ENCODE measurements around the gene KRT81.
"Not testable (repeated sequence)": the region's sequence is repeated elsewhere in the genome, so short reads cannot be mapped to it uniquely, and the experiment has no call there.

The KRT81 gene

DNA sequence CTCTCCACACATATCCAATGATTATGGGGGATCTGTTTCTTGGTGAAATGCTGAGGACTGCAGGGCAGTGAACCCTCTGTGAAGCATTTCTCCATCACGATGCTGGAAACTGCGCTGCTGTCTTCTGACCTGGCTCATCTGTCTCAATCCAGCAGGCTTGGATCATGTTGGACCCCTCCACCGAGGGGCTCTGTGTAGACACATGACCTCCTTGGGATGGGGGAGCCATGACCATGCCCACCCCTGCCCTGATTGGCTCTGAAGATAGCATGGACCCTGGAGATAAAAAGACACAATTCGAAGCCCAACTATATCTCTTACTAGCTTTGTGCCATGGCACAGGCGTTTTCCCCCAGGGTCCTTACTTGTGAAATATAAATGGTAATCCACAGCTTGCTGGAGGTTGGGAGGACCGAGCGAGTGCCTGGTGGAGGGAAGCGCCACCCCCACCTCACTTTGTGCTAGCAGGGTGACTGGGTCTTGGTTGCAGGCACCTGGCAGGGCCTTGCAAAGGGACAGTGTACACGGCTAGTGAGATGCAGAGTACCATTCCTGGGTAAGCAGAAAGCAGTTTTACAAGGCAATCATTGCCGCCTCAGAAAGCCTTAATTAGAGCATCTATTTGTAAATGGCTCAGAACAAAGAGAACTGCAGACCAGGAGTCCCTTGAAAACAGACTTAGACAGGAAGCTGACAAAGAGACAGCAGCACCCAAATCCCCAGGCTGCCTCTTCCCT, 32.2 kb upstream of the KRT81 start:
- Mint-ChIP-seq H3K27ac (no peak overlapping the region), H3K9me3 (no peaks in the 10 kb centered on the region), H3K27me3 (peaks cover 22% of the 10 kb centered on the region), H3K36me3 (no peaks in the 10 kb centered on the region), H3K4me1 (peaks cover 6% of the 10 kb centered on the region), H3K4me3 (no peak overlapping the region)
- no peak for ATAC-seq (ENCODE audit: low read depth)
- no peak for DNase-seq (ENCODE audit: low spot score in 2 of 2)

DNA sequence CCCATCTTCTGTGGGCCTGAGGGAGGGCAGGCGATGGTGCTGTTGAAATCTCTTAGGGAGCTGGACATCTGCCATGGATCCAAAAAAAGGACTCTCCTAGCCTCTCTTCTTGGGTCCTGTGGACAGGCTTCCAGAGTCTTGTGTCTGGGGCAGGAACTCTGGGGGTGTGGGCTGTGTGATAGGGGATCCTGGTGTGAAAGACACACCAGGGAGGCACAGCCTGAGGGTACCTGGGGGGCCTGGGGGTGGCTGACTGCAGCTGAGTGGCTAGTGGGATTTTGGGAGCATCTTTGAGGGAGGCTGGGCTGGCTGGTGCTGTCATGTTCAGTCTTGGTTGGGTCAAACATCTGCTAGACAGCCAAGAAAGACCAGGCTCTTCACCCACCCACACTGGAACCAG, 31.7 kb upstream of the KRT81 start:
- no peak overlapping the region for H3K4me3 Mint-ChIP-seq
- H3K36me3 Mint-ChIP-seq: no peaks in the 10 kb centered on the region
- peaks cover 23% of the 10 kb centered on the region for H3K27me3 Mint-ChIP-seq
- ATAC-seq (ENCODE audit: low read depth) (no peak), DNase-seq (ENCODE audit: low spot score in 2 of 2) (no peak)
- H3K4me1 Mint-ChIP-seq: peaks cover 6% of the 10 kb centered on the region
- H3K9me3 Mint-ChIP-seq: no peaks in the 10 kb centered on the region
- H3K27ac Mint-ChIP-seq: no peak overlapping the region

DNA sequence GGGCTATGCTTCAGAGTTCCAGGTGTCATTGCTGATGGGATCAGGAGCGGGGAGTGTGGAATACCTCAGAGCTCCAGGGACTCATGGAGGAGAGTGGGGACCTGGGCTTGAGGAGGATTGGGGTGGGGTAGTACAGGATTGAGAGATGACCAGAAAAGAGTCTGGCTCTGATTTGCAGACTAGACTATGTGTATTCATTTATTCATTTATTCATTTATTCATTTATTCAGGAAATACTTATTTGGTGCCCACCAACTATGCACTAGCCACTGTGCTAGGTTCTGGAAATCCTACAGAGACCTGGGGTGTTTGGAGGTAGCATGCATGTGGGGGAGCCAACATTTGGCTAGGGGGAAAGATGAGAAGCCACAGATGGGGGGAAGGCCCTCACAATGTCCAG, 30.7 kb upstream of the KRT81 start:
- Mint-ChIP-seq H3K4me3 (no peak overlapping the region), H3K4me1 (no peaks in the 10 kb centered on the region), H3K36me3 (no peaks in the 10 kb centered on the region), H3K27ac (no peak overlapping the region), H3K27me3 (peaks cover 23% of the 10 kb centered on the region), H3K9me3 (no peaks in the 10 kb centered on the region)
- DNase-seq (ENCODE audit: low spot score in 2 of 2) (no peak), ATAC-seq (ENCODE audit: low read depth) (no peak)

DNA sequence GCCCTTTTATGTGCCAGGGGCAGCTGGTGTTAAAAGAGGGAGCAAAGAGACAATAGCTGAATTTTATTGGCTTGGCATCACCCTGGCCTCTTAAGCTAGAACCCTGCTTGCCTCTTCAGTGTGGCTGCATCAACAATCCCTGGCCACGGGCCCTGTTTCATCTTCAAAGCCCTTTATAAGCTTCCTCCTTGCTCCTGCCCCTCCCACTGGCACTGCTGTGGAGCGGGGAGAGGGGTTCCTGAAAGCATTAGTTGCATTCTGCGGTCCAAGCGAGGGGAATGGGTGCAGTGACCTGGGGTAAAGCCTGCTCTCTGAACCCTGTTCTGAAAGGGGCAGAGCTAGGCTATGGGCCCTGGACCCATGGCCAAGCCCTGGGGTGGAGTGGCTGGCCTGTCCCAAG, 30.1 kb upstream of the KRT81 start:
- Mint-ChIP-seq H3K4me1 (no peaks in the 10 kb centered on the region), H3K36me3 (no peaks in the 10 kb centered on the region), H3K27ac (no peak overlapping the region), H3K9me3 (no peaks in the 10 kb centered on the region), H3K4me3 (no peak overlapping the region), H3K27me3 (peaks cover 23% of the 10 kb centered on the region)
- ATAC-seq (ENCODE audit: low read depth) (no peak), DNase-seq (ENCODE audit: low spot score in 2 of 2) (no peak)

DNA sequence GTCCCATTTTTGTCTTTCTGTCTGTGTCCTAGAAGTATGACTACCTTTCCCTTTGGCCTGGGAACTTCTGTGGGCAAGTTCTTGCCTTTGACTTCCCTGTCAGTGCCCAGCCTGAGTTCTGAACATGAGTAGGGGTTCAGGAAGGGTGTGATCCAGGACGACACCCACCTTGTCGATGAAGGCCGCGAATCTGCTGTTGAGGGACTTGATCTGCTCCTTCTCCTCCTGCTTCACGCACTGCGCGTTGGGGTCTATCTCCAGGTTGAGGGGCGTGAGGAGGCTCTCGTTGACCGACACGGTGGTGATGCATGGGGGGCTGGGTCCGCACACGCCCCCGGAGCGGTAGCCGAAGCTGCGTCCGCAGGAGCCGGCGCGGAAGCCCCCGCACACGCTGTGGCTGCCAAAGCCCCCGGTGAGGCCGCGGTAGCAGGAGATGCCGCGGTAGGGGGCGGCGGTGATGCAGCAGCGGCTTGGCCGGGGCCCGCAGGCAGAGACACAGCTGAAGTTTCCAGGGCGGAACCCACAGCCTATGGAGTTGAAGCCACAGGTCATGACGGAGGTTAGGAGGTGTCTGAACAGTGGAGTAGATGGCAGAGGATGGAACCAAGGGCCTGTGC, 29.6 kb upstream of the KRT81 start, which contains the start of gene KRT83:
Gene KRT83 (minus strand): TSS at position 615 of the 617 bp plus-strand sequence. CDS start 63 bp downstream, at position 552.
- DNase-seq (ENCODE audit: low spot score in 2 of 2) (no peak), ATAC-seq (ENCODE audit: low read depth) (no peak)
- no peak within 1 kb of the TSS for H3K4me3 Mint-ChIP-seq
- H3K4me1 Mint-ChIP-seq: no peaks in the 10 kb centered on the region
- H3K9me3 Mint-ChIP-seq: no peaks in the 10 kb centered on the region
- H3K36me3 Mint-ChIP-seq: no peaks in the 10 kb centered on the region
- H3K27ac Mint-ChIP-seq: no peak within 1 kb of the TSS
- peaks cover 25% of the 10 kb centered on the region for H3K27me3 Mint-ChIP-seq

DNA sequence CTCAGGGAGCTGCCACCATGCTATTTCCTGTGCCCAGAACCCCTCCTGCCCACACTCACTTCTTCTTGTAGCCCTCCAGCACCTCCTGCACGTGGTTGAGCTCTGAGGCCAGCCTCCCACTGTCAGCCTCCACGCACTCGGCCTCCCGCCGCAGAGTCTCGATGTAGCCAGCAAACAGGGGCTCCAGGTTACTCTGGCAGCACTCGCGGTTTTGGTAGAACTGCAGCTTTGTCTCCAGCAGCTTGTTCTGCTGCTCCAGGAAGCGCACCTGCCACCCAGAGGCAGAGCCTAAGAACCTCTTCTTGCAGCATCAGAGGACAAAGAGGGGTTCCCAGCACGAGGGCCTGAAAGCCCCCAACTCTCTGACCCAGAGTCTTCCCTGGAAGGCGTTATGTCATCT, 27.8 kb upstream of the KRT81 start:
- DNase-seq (ENCODE audit: low spot score in 2 of 2) (no peak), ATAC-seq (ENCODE audit: low read depth) (no peak)
- H3K36me3 Mint-ChIP-seq: no peaks in the 10 kb centered on the region
- no peak overlapping the region for H3K4me3 Mint-ChIP-seq
- peaks cover 22% of the 10 kb centered on the region for H3K27me3 Mint-ChIP-seq
- H3K4me1 Mint-ChIP-seq: no peaks in the 10 kb centered on the region
- no peaks in the 10 kb centered on the region for H3K9me3 Mint-ChIP-seq
- no peak overlapping the region for H3K27ac Mint-ChIP-seq

DNA sequence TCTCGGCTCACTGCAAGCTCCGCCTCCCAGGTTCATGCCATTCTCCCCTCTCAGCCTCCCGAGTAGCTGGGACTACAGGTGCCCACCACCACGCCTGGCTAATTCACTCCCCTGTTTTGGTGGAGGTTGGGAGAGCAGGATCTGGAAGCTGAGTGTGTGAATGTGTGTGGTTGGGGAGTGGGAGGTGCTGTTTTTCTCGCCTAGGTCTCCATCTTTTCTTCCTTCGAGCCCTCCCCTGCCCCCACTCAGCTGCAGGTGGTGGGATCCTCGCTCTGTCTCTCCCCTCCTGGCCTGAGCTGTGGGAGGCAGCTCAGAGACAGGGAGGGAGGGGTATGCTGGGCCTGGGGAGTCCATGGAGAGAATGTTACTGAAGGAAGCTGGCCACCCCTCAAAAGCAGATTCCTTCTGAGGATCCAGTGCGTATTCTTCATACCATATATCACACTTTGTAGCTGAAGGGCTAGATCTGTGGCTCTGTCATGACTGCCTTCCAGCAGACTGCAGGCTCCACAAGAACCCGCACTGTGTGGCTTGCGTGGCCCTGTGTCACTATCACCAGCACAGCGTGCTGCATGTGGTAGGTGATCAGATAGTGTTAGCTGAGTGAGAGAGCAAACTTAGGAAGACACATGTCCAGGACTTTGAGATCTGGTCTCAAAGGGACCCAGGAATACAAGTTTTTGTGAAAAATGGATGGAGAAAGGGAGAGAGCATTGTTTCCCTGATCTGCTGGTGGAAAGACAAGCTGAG, 27.1 kb upstream of the KRT81 start:
- Mint-ChIP-seq H3K4me3 (no peak overlapping the region), H3K4me1 (no peaks in the 10 kb centered on the region), H3K9me3 (no peaks in the 10 kb centered on the region), H3K27ac (no peak overlapping the region), H3K27me3 (peaks cover 29% of the 10 kb centered on the region), H3K36me3 (no peaks in the 10 kb centered on the region)
- DNase-seq (ENCODE audit: low spot score in 2 of 2): no peak
- no peak for ATAC-seq (ENCODE audit: low read depth)

DNA sequence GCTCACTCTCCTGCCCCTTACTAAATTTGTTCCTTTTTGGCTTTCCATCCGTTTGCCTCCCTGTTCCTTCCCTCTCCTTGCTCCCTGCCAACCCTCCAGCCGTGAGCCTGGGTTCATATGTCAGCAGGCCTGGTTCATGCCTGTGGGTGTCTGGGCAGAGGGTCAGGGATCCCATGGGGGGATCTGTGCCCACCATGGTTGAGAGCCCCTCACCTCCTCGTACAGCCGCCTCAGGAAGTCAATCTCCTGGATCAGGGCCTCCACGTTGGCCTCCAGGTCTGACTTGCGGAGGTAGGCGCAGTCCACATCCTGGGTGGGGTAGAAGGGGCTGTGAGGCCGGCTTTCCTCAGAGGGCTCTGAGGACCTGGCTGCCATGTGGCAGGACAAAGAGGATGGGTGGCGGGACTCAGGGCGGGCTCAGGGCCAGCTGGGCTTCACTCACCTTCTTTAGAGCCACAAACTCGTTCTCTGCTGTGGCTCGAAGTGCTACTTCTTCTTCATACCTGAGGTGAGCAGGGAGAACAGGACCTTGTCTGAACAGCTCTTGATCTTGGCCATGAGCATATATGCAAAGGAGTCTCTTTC, 26.2 kb upstream of the KRT81 start:
- no peaks in the 10 kb centered on the region for H3K4me1 Mint-ChIP-seq
- no peak overlapping the region for H3K4me3 Mint-ChIP-seq
- no peak overlapping the region for H3K27ac Mint-ChIP-seq
- no peak for ATAC-seq (ENCODE audit: low read depth)
- peaks cover 33% of the 10 kb centered on the region for H3K27me3 Mint-ChIP-seq
- H3K36me3 Mint-ChIP-seq: no peaks in the 10 kb centered on the region
- DNase-seq (ENCODE audit: low spot score in 2 of 2): no peak
- no peaks in the 10 kb centered on the region for H3K9me3 Mint-ChIP-seq

DNA sequence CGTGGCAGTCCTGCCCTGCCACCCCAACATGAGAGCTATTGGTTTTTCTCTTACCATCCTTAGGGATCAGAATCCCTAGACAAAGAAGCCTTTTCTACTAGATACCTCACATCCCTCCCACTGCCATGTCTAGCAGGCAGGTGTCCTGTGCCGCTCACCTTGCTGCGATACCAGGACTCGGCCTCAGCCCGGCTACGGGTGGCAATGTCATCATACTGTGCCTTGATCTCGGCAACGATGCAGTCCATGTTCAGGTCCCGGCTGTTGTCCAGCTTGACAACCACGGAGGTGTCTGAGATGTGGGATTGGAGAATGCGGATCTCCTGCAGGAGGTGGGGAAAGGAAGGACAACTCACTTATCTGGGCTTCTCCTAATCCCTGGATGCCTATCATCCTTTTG, 25.4 kb upstream of the KRT81 start:
- peaks cover 30% of the 10 kb centered on the region for H3K27me3 Mint-ChIP-seq
- DNase-seq (ENCODE audit: low spot score in 2 of 2) (no peak), ATAC-seq (ENCODE audit: low read depth) (no peak)
- no peaks in the 10 kb centered on the region for H3K36me3 Mint-ChIP-seq
- H3K9me3 Mint-ChIP-seq: no peaks in the 10 kb centered on the region
- H3K4me3 Mint-ChIP-seq: no peak overlapping the region
- H3K27ac Mint-ChIP-seq: no peak overlapping the region
- no peaks in the 10 kb centered on the region for H3K4me1 Mint-ChIP-seq

DNA sequence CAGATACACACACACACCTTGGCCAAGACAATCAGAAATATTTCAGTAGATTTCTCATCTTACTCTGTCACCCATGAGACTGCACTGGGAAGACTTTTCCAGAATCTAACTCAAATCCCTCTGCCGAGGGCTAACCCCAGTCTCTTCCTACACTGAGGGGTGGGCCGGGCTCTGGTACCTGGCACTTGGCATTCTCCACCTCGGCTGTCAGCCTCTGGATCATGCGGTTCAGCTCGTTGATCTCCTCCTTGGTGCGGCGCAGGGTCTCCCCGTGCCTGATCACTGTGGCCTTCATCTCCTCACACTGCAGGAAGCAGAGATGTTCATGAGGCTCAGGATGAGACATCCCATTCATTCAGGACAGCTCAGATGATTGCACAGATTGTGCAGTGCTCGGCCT, 25.0 kb upstream of the KRT81 start:
- no peak overlapping the region for H3K4me3 Mint-ChIP-seq
- no peaks in the 10 kb centered on the region for H3K9me3 Mint-ChIP-seq
- DNase-seq (ENCODE audit: low spot score in 2 of 2) (no peak), ATAC-seq (ENCODE audit: low read depth) (no peak)
- H3K27me3 Mint-ChIP-seq: peaks cover 31% of the 10 kb centered on the region
- no peak overlapping the region for H3K27ac Mint-ChIP-seq
- H3K36me3 Mint-ChIP-seq: no peaks in the 10 kb centered on the region
- no peaks in the 10 kb centered on the region for H3K4me1 Mint-ChIP-seq

DNA sequence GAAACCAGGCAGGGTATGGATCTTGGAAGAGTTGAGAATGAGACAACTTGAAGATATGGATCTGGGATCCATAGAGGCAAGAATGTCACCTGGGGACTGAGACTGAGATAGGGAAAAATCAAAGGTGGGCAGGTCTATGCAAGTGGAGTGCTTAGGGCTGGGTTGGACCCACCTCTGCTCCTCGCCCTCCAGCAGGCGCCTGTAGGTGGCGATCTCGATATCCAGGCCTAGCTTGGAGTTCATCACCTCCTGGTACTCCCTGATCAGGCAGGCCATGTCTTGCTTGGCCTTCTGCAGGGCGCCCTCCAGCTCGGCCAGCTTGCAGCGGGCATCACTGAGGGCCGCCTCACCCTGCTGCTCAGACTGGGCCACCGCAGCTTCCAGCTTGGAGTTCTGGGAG, 24.4 kb upstream of the KRT81 start:
- not testable (repeated sequence) for H3K9me3 Mint-ChIP-seq; H3K4me3 Mint-ChIP-seq; ATAC-seq (ENCODE audit: low read depth); H3K36me3 Mint-ChIP-seq; DNase-seq (ENCODE audit: low spot score in 2 of 2); H3K27ac Mint-ChIP-seq; H3K4me1 Mint-ChIP-seq
- peaks cover 30% of the 10 kb centered on the region for H3K27me3 Mint-ChIP-seq

DNA sequence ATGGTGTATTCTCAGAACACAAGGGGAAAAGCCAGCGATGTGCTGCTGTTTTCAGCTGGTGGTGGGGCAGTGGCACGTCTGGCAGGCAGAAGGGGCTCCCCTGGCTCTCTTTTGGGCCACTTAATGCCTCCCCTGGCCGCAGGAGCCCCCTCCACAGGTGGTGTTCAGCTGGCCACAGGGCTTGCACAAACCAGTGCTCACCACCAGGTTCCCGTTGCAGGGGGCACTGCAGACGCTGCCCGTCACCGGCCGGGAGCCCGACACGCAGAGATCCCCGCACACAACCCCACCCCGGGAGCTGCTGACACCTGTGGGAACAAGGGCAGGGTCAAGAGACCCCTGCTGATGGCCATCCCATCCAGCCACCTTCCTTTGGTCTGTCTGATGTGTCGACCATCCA, 23.2 kb upstream of the KRT81 start:
- Mint-ChIP-seq H3K36me3 (no peaks in the 10 kb centered on the region), H3K4me3 (no peak overlapping the region), H3K4me1 (no peaks in the 10 kb centered on the region), H3K27me3 (peaks cover 28% of the 10 kb centered on the region), H3K9me3 (no peaks in the 10 kb centered on the region), H3K27ac (no peak overlapping the region)
- ATAC-seq (ENCODE audit: low read depth) (no peak), DNase-seq (ENCODE audit: low spot score in 2 of 2) (no peak)

DNA sequence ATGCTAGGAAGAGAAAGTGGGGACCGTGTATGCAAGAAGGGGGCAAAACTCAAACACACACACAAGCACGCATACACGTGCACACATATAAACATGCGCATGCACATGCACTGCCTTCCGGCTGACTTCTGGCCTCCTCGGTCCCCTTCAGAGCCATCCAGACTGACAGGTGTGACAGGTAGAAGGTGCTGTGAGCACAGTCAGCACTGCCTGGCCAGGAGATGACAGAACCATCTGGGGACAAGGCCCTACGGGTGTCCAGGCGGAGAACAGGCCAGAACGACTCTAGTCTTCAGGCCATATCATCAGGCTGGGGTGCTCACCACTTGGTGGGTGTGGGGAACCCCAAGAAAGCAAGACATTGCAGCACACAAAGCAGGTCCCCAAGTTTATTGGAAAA, 22.6 kb upstream of the KRT81 start:
- H3K27ac Mint-ChIP-seq: no peak overlapping the region
- peaks cover 28% of the 10 kb centered on the region for H3K27me3 Mint-ChIP-seq
- DNase-seq (ENCODE audit: low spot score in 2 of 2) (no peak), ATAC-seq (ENCODE audit: low read depth) (no peak)
- no peaks in the 10 kb centered on the region for H3K9me3 Mint-ChIP-seq
- H3K4me1 Mint-ChIP-seq: peaks cover under 1% of the 10 kb centered on the region
- no peak overlapping the region for H3K4me3 Mint-ChIP-seq
- no peaks in the 10 kb centered on the region for H3K36me3 Mint-ChIP-seq

DNA sequence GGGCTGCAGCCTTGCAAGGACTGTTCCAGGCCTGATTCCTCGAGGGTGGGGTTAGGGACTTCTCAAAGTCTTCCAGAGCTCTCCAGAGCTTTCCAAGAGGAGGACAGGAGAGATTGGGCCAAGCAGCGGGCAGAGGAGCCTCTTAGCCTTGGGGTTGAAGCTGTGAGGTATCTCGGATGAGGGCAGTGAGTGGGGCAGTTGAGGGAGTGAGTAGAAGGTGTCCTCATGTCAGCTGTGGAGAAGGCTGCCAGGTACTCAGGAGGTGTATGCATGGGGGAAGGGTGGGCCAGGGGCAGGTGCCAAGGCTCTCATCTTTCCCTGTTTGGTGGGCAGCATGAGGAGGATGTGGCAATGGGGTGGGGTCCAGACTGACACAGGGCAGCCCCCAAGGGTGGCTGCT, 22.1 kb upstream of the KRT81 start:
- H3K27me3 Mint-ChIP-seq: peaks cover 31% of the 10 kb centered on the region
- no peak for ATAC-seq (ENCODE audit: low read depth)

More for the DNA sequence above, 22.1 kb upstream of the KRT81 start:
- Mint-ChIP-seq H3K4me1 (peaks cover 4% of the 10 kb centered on the region), H3K27ac (no peak overlapping the region), H3K36me3 (no peaks in the 10 kb centered on the region), H3K9me3 (no peaks in the 10 kb centered on the region), H3K4me3 (no peak overlapping the region)
- DNase-seq (ENCODE audit: low spot score in 2 of 2): no peak
